Glomerular visceral epithelial cell (primary cell): ENCODE measurements around the gene RABGAP1L.
"Not testable (repeated sequence)": the region's sequence is repeated elsewhere in the genome, so short reads cannot be mapped to it uniquely, and the experiment has no call there.

Experiments
- DNase-seq: peaks from one replicate; pipeline ENCODE4 v3.0.0-alpha.2; 2016; ENCODE audit errors: extremely low spot score

RABGAP1L gene

GRCh38 chr1:174358786-174359453 is 199.6 kb downstream of the RABGAP1L start:
- no peak for DNase-seq

GRCh38 chr1:174359454-174359805 is 200.1 kb downstream of the RABGAP1L start:
- DNase-seq: no peak

GRCh38 chr1:174364996-174365736 is 205.8 kb downstream of the RABGAP1L start:
- DNase-seq: no peak

GRCh38 chr1:174366946-174367345 is 207.6 kb downstream of the RABGAP1L start:
- no peak for DNase-seq

- no peak for DNase-seq
Observed at GRCh38 chr1:174367892-174368291, 208.6 kb downstream of the RABGAP1L start.

GRCh38 chr1:174376030-174376429 is 216.7 kb downstream of the RABGAP1L start:
- no peak for DNase-seq

- DNase-seq: no peak
Observed at GRCh38 chr1:174391716-174392115, 232.4 kb downstream of the RABGAP1L start.

- no peak for DNase-seq
Observed at GRCh38 chr1:174393885-174394284, 234.6 kb downstream of the RABGAP1L start.

GRCh38 chr1:174397261-174397660 is 237.9 kb downstream of the RABGAP1L start:
- peak; percentile 28 for DNase-seq

GRCh38 chr1:174398246-174398645 is 238.9 kb downstream of the RABGAP1L start:
- DNase-seq: peak; percentile 50

GRCh38 chr1:174399211-174399610 is 239.9 kb downstream of the RABGAP1L start:
- DNase-seq: no peak

GRCh38 chr1:174401075-174401474 is 241.8 kb downstream of the RABGAP1L start:
- no peak for DNase-seq

- DNase-seq: no peak
Observed at GRCh38 chr1:174405219-174405618, 245.9 kb downstream of the RABGAP1L start.

- DNase-seq: no peak
Observed at GRCh38 chr1:174406421-174406820, 247.1 kb downstream of the RABGAP1L start.

GRCh38 chr1:174407665-174408064 is 248.3 kb downstream of the RABGAP1L start:
- no peak for DNase-seq

- DNase-seq: no peak
Observed at GRCh38 chr1:174408146-174408545, 248.8 kb downstream of the RABGAP1L start.

- DNase-seq: not testable (repeated sequence)
Observed at GRCh38 chr1:174409801-174410200, 250.5 kb downstream of the RABGAP1L start.

GRCh38 chr1:174413632-174414031 is 254.3 kb downstream of the RABGAP1L start:
- no peak for DNase-seq

GRCh38 chr1:174414203-174414602 is 254.9 kb downstream of the RABGAP1L start:
- DNase-seq: no peak

- no peak for DNase-seq
Observed at GRCh38 chr1:174415506-174415905, 256.2 kb downstream of the RABGAP1L start.

GRCh38 chr1:174417921-174418320 is 258.6 kb downstream of the RABGAP1L start:
- no peak for DNase-seq

GRCh38 chr1:174425121-174425520 is 265.8 kb downstream of the RABGAP1L start:
- DNase-seq: no peak

- DNase-seq: no peak
Observed at GRCh38 chr1:174426153-174426552, 266.8 kb downstream of the RABGAP1L start.
